ENCODE measurements around the gene TH.
"Not testable (repeated sequence)": the region's sequence is repeated elsewhere in the genome, so short reads cannot be mapped to it uniquely, and the experiment has no call there.

The TH gene

GRCh38 chr11:2129699-2130366, 41.8 kb downstream of the TH start:
- no peak for DNase-seq (ENCODE audit: low spot score)

- DNase-seq (ENCODE audit: low spot score) = no peak
Observed at GRCh38 chr11:2129308-2129698, 42.3 kb downstream of the TH start.

GRCh38 chr11:2128511-2129307, 42.9 kb downstream of the TH start:
- DNase-seq (ENCODE audit: low spot score) = no peak

GRCh38 chr11:2128130-2128510, 43.5 kb downstream of the TH start:
- no peak for DNase-seq (ENCODE audit: low spot score)

DNA sequence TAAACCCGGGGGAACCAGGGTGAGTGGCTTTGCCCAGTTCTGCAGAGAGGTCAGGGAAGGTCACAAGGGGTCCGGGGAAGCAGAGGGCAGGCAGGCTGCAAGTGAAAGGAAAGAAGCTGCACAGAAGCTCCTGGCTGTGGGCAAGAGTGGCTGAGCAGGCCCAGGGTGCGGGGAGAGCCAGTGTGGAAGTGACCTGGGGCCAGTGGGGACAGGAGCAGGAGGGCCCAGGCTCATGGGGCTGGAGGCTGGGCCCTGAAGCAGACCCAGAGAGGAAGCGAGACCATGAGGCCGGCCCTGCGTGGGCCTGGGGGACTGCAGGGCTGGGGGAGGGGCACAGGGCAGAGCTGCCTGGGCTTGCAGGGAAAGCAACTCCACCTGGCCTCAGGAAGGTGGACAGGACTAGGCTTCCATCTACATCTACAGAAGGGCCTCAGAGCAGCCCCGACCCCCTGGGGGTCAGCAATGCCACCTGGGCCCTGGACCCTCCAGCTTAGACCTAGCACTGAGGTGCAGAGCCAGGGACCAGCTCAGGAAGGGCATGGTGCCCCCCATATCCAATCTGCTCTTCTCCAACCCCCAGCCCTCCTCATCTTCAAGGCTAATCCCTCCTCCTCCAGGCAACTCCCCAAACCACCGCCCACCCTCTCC, 44.0 kb downstream of the TH start:
- no peak for DNase-seq (ENCODE audit: low spot score)

DNA sequence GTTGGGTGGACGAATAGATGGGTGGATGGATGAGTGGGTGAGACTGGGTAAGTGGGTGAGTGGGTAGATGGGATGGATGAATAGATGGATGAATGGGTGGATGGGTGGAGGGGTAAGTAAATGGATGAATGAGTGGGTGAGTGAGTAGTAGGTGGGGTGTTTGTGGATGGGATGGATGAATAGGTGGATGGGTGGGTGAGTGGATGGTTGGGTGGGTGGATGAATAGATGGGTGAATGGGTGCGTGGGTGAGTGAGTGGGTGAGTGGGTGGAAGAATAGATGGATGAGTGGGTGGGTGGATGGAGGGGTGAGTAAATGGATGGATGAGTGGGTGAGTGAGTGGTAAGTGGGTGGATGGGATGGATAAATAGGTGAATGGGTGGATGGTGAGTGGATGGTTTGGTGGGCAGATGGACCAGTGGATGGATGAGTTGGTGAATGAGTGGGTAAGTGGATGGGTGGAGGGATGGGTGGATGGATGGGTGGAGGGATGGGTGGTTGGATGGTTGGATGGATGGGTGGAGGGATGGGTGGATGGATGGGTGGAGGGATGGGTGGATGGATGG, 45.0 kb downstream of the TH start:
- DNase-seq (ENCODE audit: low spot score) = no peak

- DNase-seq (ENCODE audit: low spot score) = not testable (repeated sequence)
Observed at GRCh38 chr11:2124736-2125484, 46.7 kb downstream of the TH start.

DNA sequence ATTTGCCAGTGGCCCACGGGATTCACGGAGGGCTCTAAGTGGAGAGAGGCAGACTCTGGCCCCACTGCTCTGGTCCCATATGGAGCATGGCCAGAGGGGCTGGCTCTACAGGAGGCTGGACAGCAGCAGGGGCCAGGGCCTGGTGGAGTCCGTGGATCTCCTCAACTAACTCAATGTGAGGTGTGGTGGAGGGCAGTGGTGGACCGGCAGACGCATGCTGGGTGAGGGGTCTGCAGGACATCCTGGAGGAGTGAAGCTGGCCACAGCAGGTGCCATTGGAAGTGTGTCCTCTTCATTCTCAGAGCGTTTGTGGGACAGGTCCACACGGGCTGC, 48.0 kb downstream of the TH start:
- no peak for DNase-seq (ENCODE audit: low spot score)

DNA sequence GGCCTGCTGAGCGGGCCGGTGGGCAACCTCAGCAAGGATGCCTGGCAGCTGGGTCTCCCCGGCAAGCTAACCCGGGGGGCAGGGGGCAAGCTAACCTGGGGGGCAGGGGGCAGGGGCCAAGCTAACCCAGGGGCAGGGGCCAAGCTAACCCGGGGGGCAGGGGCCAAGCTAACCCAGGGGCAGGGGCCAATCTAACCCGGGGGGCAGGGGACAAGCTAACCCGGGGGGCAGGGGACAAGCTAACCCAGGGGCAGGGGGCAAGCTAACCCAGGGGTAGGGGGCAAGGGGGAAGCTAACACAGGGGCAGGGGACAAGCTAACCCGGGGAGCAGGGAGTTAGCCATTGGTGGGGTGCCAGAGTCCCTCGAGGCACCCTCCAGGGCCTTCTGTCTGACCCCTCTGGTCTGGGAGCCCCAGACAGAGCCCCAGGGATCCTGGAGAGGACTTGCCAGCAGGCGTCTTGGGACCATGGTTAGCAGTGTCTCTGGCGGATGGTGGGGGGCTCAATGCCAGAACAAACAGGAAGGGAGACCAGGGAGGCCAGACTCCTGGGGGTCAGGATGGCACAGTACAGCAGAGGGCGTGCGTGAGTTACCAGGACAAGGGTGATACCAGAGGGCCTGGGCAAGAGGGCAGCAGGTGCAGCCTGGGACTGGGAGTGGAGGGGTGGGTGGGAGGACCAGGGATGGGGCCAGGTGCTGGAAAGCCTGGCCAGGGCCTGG, 48.5 kb downstream of the TH start:
- DNase-seq (ENCODE audit: low spot score) = no peak

DNA sequence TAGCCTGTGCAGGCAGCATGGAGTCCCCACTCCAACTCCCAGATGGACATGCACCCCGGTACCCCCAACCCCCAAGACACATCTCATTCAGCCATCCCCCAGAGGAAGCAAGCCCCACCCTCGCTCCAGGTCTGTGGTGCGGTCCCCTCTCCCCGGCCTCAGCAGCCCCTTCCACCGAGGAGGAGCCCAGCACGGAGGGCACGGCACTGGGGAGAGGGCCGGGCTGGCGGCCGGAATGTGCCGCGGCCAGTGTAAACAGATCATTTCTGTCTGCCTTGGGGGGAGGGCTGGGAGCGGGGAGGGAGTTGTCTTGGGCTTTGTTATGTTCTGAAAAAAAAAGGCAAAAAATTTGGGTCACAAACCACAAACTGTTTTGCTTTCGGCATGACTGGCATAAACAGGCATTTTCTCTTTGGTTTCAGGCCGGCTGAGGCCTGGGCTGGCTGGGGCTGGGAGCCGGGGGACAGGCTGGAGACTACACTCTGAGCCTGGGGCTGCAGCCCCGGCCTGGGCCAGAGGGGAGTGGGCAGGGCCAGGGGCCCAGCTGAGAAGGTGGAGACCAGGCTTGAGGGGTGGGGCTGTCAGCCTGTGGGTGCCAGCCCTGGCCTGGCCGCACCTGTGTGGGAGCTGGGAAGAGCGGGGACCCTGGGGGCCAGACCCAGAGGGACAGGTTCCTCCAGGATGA, 49.3 kb downstream of the TH start:
- DNase-seq (ENCODE audit: low spot score) = no peak

GRCh38 chr11:2121227-2122130, 50.1 kb downstream of the TH start:
- no peak for DNase-seq (ENCODE audit: low spot score)

DNA sequence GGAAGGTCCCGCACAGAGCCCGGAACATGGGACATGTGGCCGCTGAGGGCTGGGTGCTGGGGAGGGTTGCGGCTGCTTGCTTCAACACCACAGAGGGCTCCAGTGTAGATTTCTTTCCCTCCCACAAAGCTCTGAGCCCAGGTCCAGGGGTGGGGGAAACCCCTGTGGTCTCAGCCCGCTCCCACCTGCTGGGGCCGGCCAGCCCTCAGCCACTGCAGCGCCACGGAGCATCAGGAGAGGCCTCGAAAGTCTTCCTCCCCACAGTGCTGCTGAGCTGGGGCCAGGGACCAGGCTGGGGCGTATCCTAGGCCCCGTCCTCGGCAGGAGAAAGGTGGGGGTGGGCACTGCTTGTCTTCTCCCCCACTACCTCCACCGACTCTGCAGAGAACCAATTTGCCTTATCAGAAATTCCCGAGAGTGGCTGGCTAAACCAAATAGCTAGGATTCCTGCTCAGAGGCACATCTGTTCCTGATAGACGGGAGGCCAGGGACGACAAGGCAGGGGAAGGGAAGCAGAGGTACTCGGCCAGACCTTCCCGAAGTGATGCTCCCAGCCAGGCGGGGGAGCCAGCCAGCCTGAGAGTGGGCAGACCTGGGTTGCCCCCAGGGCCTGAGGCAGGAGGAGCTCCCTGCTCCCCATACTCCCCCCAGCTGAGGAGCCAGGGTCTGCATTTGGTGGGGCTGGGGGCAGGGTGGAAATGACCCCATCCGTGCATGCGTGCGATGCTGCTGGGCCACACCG, 51.1 kb downstream of the TH start:
- DNase-seq (ENCODE audit: low spot score) = no peak

DNA sequence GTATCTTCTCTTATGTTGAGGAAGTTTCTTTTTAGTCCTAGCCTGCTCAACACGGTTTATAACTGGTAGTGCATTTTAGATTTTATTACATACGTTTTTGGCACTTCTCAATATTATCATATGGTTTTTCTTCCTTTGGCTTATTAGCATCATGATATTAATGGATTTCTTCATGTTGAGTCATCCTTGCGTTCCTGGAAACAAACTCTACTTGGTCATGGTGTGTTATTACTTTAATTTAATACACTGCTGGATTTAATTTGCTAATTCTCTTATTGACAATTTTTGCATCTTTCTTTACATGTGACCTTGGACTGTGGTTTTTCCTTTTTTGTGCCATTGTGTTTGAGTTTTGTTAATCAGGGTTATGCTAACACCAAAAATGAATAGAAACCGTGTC, 52.9 kb downstream of the TH start:
- no peak for DNase-seq (ENCODE audit: low spot score)

- DNase-seq (ENCODE audit: low spot score) = no peak
Observed at GRCh38 chr11:2116680-2117079, 54.9 kb downstream of the TH start.

DNA sequence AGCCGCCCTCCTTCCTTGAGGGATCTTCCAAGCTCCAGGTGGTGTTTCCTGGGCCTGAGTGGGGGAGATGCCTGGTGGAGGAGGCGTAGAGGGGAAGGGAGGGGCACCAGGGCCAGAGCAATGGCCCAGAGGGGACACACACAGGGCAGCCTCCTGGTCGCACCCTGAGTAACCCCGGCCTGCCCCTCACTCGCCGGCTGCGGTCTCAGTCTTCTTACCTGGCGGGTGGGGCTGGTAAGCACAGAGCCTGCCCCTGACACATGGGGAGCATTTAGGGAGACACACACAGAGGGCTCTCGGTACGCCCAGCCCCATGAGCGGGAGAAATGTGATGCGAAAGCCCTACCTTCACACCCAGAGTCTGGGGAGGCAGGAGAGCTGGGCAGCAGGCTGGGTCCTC, 56.3 kb downstream of the TH start:
- DNase-seq (ENCODE audit: low spot score) = no peak

- no peak for DNase-seq (ENCODE audit: low spot score)
Observed at GRCh38 chr11:2114430-2115241, 57.0 kb downstream of the TH start.
